T-helper 1 cell treated with Interleukin-12 subunit alpha and Interleukin-12 subunit beta and Interleukin-4 antibody, amounts not matched to agents 30 ng/mL and 1 ng/mL, for 36 hours (primary cell): ENCODE data around the gene CLTRN. TPM values are rescaled to one million over a fixed set of nuclear protein-coding genes. Genes with fewer than 3 reads are reported as not detected.

ENCODE experiments used
- intact Hi-C: fragments of 100-400 bp; cut with micrococcal nuclease; formaldehyde crosslinking; loops from one replicate; pipeline ENCODE4 v1.15.1; 2024
- total RNA-seq: library from RNA; stranded (reverse); gene quantifications from 2 replicates; pipeline ENCODE4 v1.2.3, GENCODE V29; 2022

CLTRN gene
- total RNA-seq, 1 donor from 2014 or later: not detected

- intact Hi-C loops: no loop called here
These were observed 70.2 kb downstream of the CLTRN start for GRCh38 chrX:15594371-15594770.

- intact Hi-C loops: no loop called here
These were observed 84.5 kb downstream of the CLTRN start for GRCh38 chrX:15579778-15580747.

Other genes with a start within 250 kb of the CLTRN start
- 9.3 and 10.7 TPM in 2 replicates for gene PIR, start 171.5 kb downstream of the CLTRN start, total RNA-seq
- gene BMX, start 164.0 kb downstream of the CLTRN start, total RNA-seq: not detected in 2 replicates
- not detected in 2 replicates for gene ACE2, start 63.8 kb downstream of the CLTRN start, total RNA-seq
- gene CA5B, start 73.5 kb upstream of the CLTRN start, total RNA-seq: 8.7 and 10.2 TPM in 2 replicates
- 22.0 and 23.4 TPM in 2 replicates for gene ZRSR2, start 125.7 kb upstream of the CLTRN start, total RNA-seq
- gene AP1S2, start 190.0 kb upstream of the CLTRN start, total RNA-seq: 20.3 and 21.0 TPM in 2 replicates